Chondrocyte (in vitro differentiated cells): ENCODE measurements around the gene DSCAML1. TPM values are rescaled to one million over a fixed set of nuclear protein-coding genes. Genes with fewer than 3 reads are reported as not detected.

ENCODE experiments used
- DNase-seq: peaks from one replicate; pipeline ENCODE4 v3.0.0; 2021; ENCODE audit warnings: mixed read lengths, low spot score
- H3K27ac Mint-ChIP-seq: one replicate; pipeline ENCODE4 v1.8.0; 2021; ENCODE audit warnings: mild to moderate bottlenecking, moderate library complexity, mixed read lengths; ENCODE audit not compliant: unreplicated experiment
- H3K27me3 Mint-ChIP-seq: 2 replicates; pipeline ENCODE4 v1.8.0; 2021; ENCODE audit warnings: low read depth, mixed read lengths
- H3K36me3 Mint-ChIP-seq: 2 replicates; pipeline ENCODE4 v1.8.0; 2021; ENCODE audit warnings: low read depth, mixed read lengths
- H3K4me1 Mint-ChIP-seq: 2 replicates; pipeline ENCODE4 v1.8.0; 2021; ENCODE audit warnings: low read depth, mild to moderate bottlenecking, mixed read lengths
- H3K4me3 Mint-ChIP-seq: one replicate; pipeline ENCODE4 v1.8.0; 2021; ENCODE audit warnings: mild to moderate bottlenecking, moderate library complexity, mixed read lengths; ENCODE audit not compliant: unreplicated experiment
- H3K9me3 Mint-ChIP-seq: 2 replicates; pipeline ENCODE4 v1.8.0; 2021; ENCODE audit warnings: low read depth, mixed read lengths
- CTCF ChIP-seq: fragments of 200-600 bp; sonication (generic); IDR thresholded peaks from 2 replicates; pipeline ENCODE4 v1.5.0; 2021; ENCODE audit warnings: antibody characterized with exemption, mild to moderate bottlenecking, moderate library complexity
- total RNA-seq: library from RNA; stranded (reverse); gene quantifications from 3 replicates; pipeline ENCODE4 v1.2.1, GENCODE V29; 2021

DSCAML1 gene
- total RNA-seq, 1 donor from 2014 or later, result not detected

GRCh38 chr11:117616979-117617378 is 180.0 kb downstream of the DSCAML1 start:
- no peak for TF ChIP-seq CTCF
- Mint-ChIP-seq H3K36me3 (no peaks in the 10 kb centered on the region), H3K4me1 (peaks cover 5% of the 10 kb centered on the region), H3K4me3 (no peak overlapping the region), H3K27ac (no peak overlapping the region), H3K9me3 (peaks cover 8% of the 10 kb centered on the region), H3K27me3 (peaks cover 28% of the 10 kb centered on the region)
- DNase-seq, result no peak

GRCh38 chr11:117614728-117615127 is 182.3 kb downstream of the DSCAML1 start:
- H3K27ac Mint-ChIP-seq, result no peak overlapping the region
- H3K9me3 Mint-ChIP-seq, result peaks cover 2% of the 10 kb centered on the region
- TF ChIP-seq CTCF, result peak; percentile 10
- H3K4me1 Mint-ChIP-seq, result peaks cover 22% of the 10 kb centered on the region
- peaks cover 22% of the 10 kb centered on the region for H3K27me3 Mint-ChIP-seq
- H3K4me3 Mint-ChIP-seq, result no peak overlapping the region
- DNase-seq, result no peak
- no peaks in the 10 kb centered on the region for H3K36me3 Mint-ChIP-seq

- Mint-ChIP-seq H3K27ac (no peak overlapping the region), H3K36me3 (no peaks in the 10 kb centered on the region), H3K9me3 (peaks cover 2% of the 10 kb centered on the region), H3K4me3 (no peak overlapping the region), H3K27me3 (peaks cover 21% of the 10 kb centered on the region), H3K4me1 (peaks cover 23% of the 10 kb centered on the region)
- no peak for TF ChIP-seq CTCF
- no peak for DNase-seq
Measured at GRCh38 chr11:117613521-117613920, 183.5 kb downstream of the DSCAML1 start.

GRCh38 chr11:117612177-117612576 is 184.8 kb downstream of the DSCAML1 start:
- Mint-ChIP-seq H3K27me3 (peaks cover 16% of the 10 kb centered on the region), H3K36me3 (no peaks in the 10 kb centered on the region), H3K9me3 (peaks cover 2% of the 10 kb centered on the region), H3K27ac (no peak overlapping the region), H3K4me3 (no peak overlapping the region), H3K4me1 (peaks cover 23% of the 10 kb centered on the region)
- no peak for DNase-seq
- no peak for TF ChIP-seq CTCF

GRCh38 chr11:117610901-117611300 is 186.1 kb downstream of the DSCAML1 start:
- Mint-ChIP-seq H3K27ac (no peak overlapping the region), H3K4me3 (no peak overlapping the region), H3K36me3 (no peaks in the 10 kb centered on the region), H3K9me3 (peaks cover 2% of the 10 kb centered on the region), H3K27me3 (peaks cover 18% of the 10 kb centered on the region), H3K4me1 (peaks cover 23% of the 10 kb centered on the region)
- TF ChIP-seq CTCF, result no peak
- DNase-seq, result no peak
